WTC11 (cell line): Measurements from ENCODE around the gene FAM8A1. TPM values are rescaled to one million over a fixed set of nuclear protein-coding genes. Genes with fewer than 3 reads are reported as not detected.

ENCODE experiments used
- ATAC-seq: fragments of 200-7000 bp; cut with Tn5 transposase; 2 replicates; pipeline ENCODE4 v1.10.0; 2021; ENCODE audit warnings: mild to moderate bottlenecking, moderate library complexity
- CTCF ChIA-PET: fragments of 300-600 bp; sonication (Branson Sonifier 250); formaldehyde crosslinking; loops from one replicate; lab custom pipeline; 2021; ENCODE audit warnings: antibody characterized with exemption; lab: Charles Lee
- POLR2A ChIA-PET: fragments of 350-600 bp; sonication (Branson Sonifier 250); formaldehyde crosslinking; loops from one replicate; lab custom pipeline; 2021; ENCODE audit warnings: antibody characterized with exemption; lab: Charles Lee
- DNase-seq: peaks from one replicate; pipeline ENCODE4 v3.0.0; 2021; ENCODE audit warnings: low spot score
- H3K27ac Mint-ChIP-seq: 2 replicates; pipeline ENCODE4 v1.8.0; 2021; ENCODE audit warnings: mixed read lengths
- H3K27me3 Mint-ChIP-seq: 2 replicates; pipeline ENCODE4 v1.8.0; 2021; ENCODE audit warnings: low read depth, mild to moderate bottlenecking, moderate library complexity, mixed read lengths
- H3K36me3 Mint-ChIP-seq: 2 replicates; pipeline ENCODE4 v1.8.0; 2021; ENCODE audit warnings: mixed read lengths
- H3K4me1 Mint-ChIP-seq: 2 replicates; pipeline ENCODE4 v1.8.0; 2022; ENCODE audit warnings: mixed read lengths
- H3K4me3 Mint-ChIP-seq: 2 replicates; pipeline ENCODE4 v1.8.0; 2021; ENCODE audit warnings: mild to moderate bottlenecking, moderate library complexity, mixed read lengths
- H3K9me3 Mint-ChIP-seq: 2 replicates; pipeline ENCODE4 v1.8.0; 2021; ENCODE audit warnings: mixed read lengths
- ATF2 ChIP-seq: sonication (generic); formaldehyde crosslinking; IDR thresholded peaks from 2 replicates; pipeline ENCODE4 v1.8.1; 2022; ENCODE audit warnings: low read depth, missing genetic modification reagents, borderline replicate concordance
- E2F1 ChIP-seq: sonication (generic); formaldehyde crosslinking; IDR thresholded peaks from 2 replicates; pipeline ENCODE4 v1.8.0; 2022; ENCODE audit warnings: mild to moderate bottlenecking, missing genetic modification reagents
- ELF4 ChIP-seq: sonication (generic); formaldehyde crosslinking; IDR thresholded peaks from 2 replicates; pipeline ENCODE4 v1.8.1; 2022; ENCODE audit warnings: low read depth, mild to moderate bottlenecking, moderate library complexity, missing genetic modification reagents
- ERG ChIP-seq: fragments of 250-450 bp; sonication (Bioruptor Pico); IDR thresholded peaks from 2 replicates; pipeline ENCODE4 v1.8.0; 2021; ENCODE audit warnings: mild to moderate bottlenecking
- FOXK1 ChIP-seq: sonication (generic); formaldehyde crosslinking; IDR thresholded peaks from 2 replicates; pipeline ENCODE4 v1.8.0; 2022; ENCODE audit warnings: mild to moderate bottlenecking, moderate library complexity, missing genetic modification reagents
- GTF2I ChIP-seq: fragments of 250-450 bp; sonication (Bioruptor Pico); conservative IDR thresholded peaks from 2 replicates; pipeline ENCODE4 v1.4.0; 2021; ENCODE audit warnings: mild to moderate bottlenecking
- IRF1 ChIP-seq: sonication (generic); formaldehyde crosslinking; IDR thresholded peaks from 2 replicates; pipeline ENCODE4 v1.8.0; 2023; ENCODE audit warnings: missing genetic modification reagents
- KAT7 ChIP-seq: sonication (generic); formaldehyde crosslinking; IDR thresholded peaks from 2 replicates; pipeline ENCODE4 v1.8.1; 2023; ENCODE audit warnings: missing genetic modification reagents, mild to moderate bottlenecking, borderline replicate concordance
- MAX ChIP-seq: sonication (generic); formaldehyde crosslinking; IDR thresholded peaks from 2 replicates; pipeline ENCODE4 v1.8.0; 2022; ENCODE audit warnings: mild to moderate bottlenecking, missing genetic modification reagents
- MXD4 ChIP-seq: fragments of 250-450 bp; sonication (Bioruptor Pico); IDR thresholded peaks from 2 replicates; pipeline ENCODE4 v1.8.0; 2021; ENCODE audit warnings: mild to moderate bottlenecking, moderate library complexity, borderline replicate concordance
- NFATC4 ChIP-seq: fragments of 250-450 bp; sonication (Bioruptor Pico); IDR thresholded peaks from 2 replicates; pipeline ENCODE4 v1.9.0; 2021; ENCODE audit warnings: mild to moderate bottlenecking
- NFE2L1 ChIP-seq: sonication (generic); formaldehyde crosslinking; IDR thresholded peaks from 2 replicates; pipeline ENCODE4 v1.8.1; 2023; ENCODE audit warnings: missing genetic modification reagents
- PRRX2 ChIP-seq: fragments of 250-450 bp; sonication (Bioruptor Pico); IDR thresholded peaks from 2 replicates; pipeline ENCODE4 v1.8.0; 2021; ENCODE audit warnings: mild to moderate bottlenecking
- SMAD3 ChIP-seq: sonication (generic); formaldehyde crosslinking; IDR thresholded peaks from 2 replicates; pipeline ENCODE4 v1.8.0; 2022; ENCODE audit warnings: missing genetic modification reagents, mild to moderate bottlenecking, borderline replicate concordance
- STAT6 ChIP-seq: sonication (generic); formaldehyde crosslinking; conservative IDR thresholded peaks from 2 replicates; pipeline ENCODE4 v1.8.1; 2023; ENCODE audit warnings: mild to moderate bottlenecking, low read depth, missing genetic modification reagents, moderate library complexity
- TCF7 ChIP-seq: sonication (generic); formaldehyde crosslinking; IDR thresholded peaks from 2 replicates; pipeline ENCODE4 v1.8.0; 2022; ENCODE audit warnings: mild to moderate bottlenecking, low read depth, missing genetic modification reagents, moderate library complexity
- TEAD4 ChIP-seq: sonication (generic); formaldehyde crosslinking; IDR thresholded peaks from 2 replicates; pipeline ENCODE4 v1.8.0; 2022; ENCODE audit warnings: mild to moderate bottlenecking, missing genetic modification reagents
- TP53 ChIP-seq: sonication (generic); formaldehyde crosslinking; IDR thresholded peaks from 2 replicates; pipeline ENCODE4 v1.8.1; 2023; ENCODE audit warnings: mild to moderate bottlenecking, missing genetic modification reagents
- USF1 ChIP-seq: sonication (generic); formaldehyde crosslinking; IDR thresholded peaks from 2 replicates; pipeline ENCODE4 v1.8.0; 2022; ENCODE audit warnings: mild to moderate bottlenecking, missing genetic modification reagents
- ZBTB21 ChIP-seq: sonication (generic); formaldehyde crosslinking; IDR thresholded peaks from 2 replicates; pipeline ENCODE4 v1.8.1; 2023; ENCODE audit warnings: mild to moderate bottlenecking, missing genetic modification reagents, borderline replicate concordance
- ZNF121 ChIP-seq: sonication (generic); formaldehyde crosslinking; IDR thresholded peaks from 2 replicates; pipeline ENCODE4 v1.8.0; 2023; ENCODE audit warnings: missing genetic modification reagents
- ZNF138 ChIP-seq: sonication (generic); formaldehyde crosslinking; conservative IDR thresholded peaks from 2 replicates; pipeline ENCODE4 v1.8.1; 2022; ENCODE audit warnings: mild to moderate bottlenecking, moderate library complexity, missing genetic modification reagents
- ZNF232 ChIP-seq: sonication (generic); formaldehyde crosslinking; IDR thresholded peaks from 2 replicates; pipeline ENCODE4 v1.8.0; 2022; ENCODE audit warnings: mild to moderate bottlenecking, missing genetic modification reagents
- ZNF423 ChIP-seq: fragments of 250-450 bp; sonication (Bioruptor Pico); IDR thresholded peaks from 2 replicates; pipeline ENCODE4 v2.1.2; 2022; ENCODE audit warnings: mild to moderate bottlenecking, moderate library complexity
- ZNF671 ChIP-seq: fragments of 250-450 bp; sonication (Bioruptor Pico); IDR thresholded peaks from 2 replicates; pipeline ENCODE4 v1.8.0; 2021; ENCODE audit warnings: mild to moderate bottlenecking
- total RNA-seq: library from RNA; stranded (reverse); gene quantifications from 3 replicates; pipeline ENCODE4 v1.2.3, GENCODE V29; 2021

The FAM8A1 gene
- total RNA-seq, 1 experiment from 2014 or later, result 10.3 TPM

GRCh38 chr6:17588011-17588410 is 12.1 kb upstream of the FAM8A1 start:
- ChIA-PET CTCF (interaction anchor here (0.8 kb wide), 1 partner anchor 12 kb away, joined by 3 read pairs; the partner anchor contains the start of gene FAM8A1), POLR2A (no interaction called here)
- Mint-ChIP-seq H3K4me3 (no peak overlapping the region), H3K27me3 (no peaks in the 10 kb centered on the region), H3K9me3 (no peaks in the 10 kb centered on the region), H3K36me3 (no peaks in the 10 kb centered on the region), H3K27ac (no peak overlapping the region), H3K4me1 (no peaks in the 10 kb centered on the region)
- DNase-seq, result no peak
- no peak for TF ChIP-seq SMAD3 (CRISPR knock-in tag)
- no peak for TF ChIP-seq MAX (CRISPR knock-in tag)
- no peak for TF ChIP-seq NFATC4 (CRISPR knock-in tag)
- no peak for TF ChIP-seq ZNF671 (CRISPR knock-in tag)
- TF ChIP-seq STAT6 (CRISPR knock-in tag), result no peak
- TF ChIP-seq TCF7 (CRISPR knock-in tag), result no peak
- TF ChIP-seq ATF2 (CRISPR knock-in tag), result no peak
- TF ChIP-seq MXD4, result no peak
- no peak for ATAC-seq

- ChIA-PET POLR2A (interaction anchor here (1.0 kb wide), 1 partner anchor 10 kb away, joined by 4 read pairs; the partner anchor contains the start of gene FAM8A1), CTCF (interaction anchor here (0.6 to 1.0 kb wide), 4 partner anchors 10 to 422 kb away, joined by 3 to 6 read pairs (median 4); partner anchors contain the start of genes FAM8A1 and RBM24)
- Mint-ChIP-seq H3K36me3 (no peaks in the 10 kb centered on the region), H3K4me3 (no peak overlapping the region), H3K27me3 (no peaks in the 10 kb centered on the region), H3K27ac (no peak overlapping the region), H3K9me3 (no peaks in the 10 kb centered on the region), H3K4me1 (no peaks in the 10 kb centered on the region)
- TF ChIP-seq PRRX2 (CRISPR knock-in tag), result no peak
- no peak for TF ChIP-seq TEAD4 (CRISPR knock-in tag)
- no peak for TF ChIP-seq GTF2I (CRISPR knock-in tag)
- no peak for TF ChIP-seq USF1 (CRISPR knock-in tag)
- no peak for TF ChIP-seq ZBTB21 (CRISPR knock-in tag)
- TF ChIP-seq ZNF232, result no peak
- no peak for TF ChIP-seq MAX (CRISPR knock-in tag)
- no peak for TF ChIP-seq FOXK1
- no peak for TF ChIP-seq ZNF423
- no peak for TF ChIP-seq ZNF121 (CRISPR knock-in tag)
- TF ChIP-seq KAT7 (CRISPR knock-in tag), result no peak
- TF ChIP-seq ERG (CRISPR knock-in tag), result no peak
- no peak for TF ChIP-seq ELF4 (CRISPR knock-in tag)
- TF ChIP-seq E2F1 (CRISPR knock-in tag), result no peak
- no peak for TF ChIP-seq IRF1 (CRISPR knock-in tag)
- no peak for TF ChIP-seq TP53 (CRISPR knock-in tag)
- TF ChIP-seq ZNF138 (CRISPR knock-in tag), result no peak
- no peak for TF ChIP-seq NFE2L1 (CRISPR knock-in tag)
- DNase-seq (no peak), ATAC-seq (peak; percentile 63)
These were observed 10.6 kb upstream of the FAM8A1 start for GRCh38 chr6:17589406-17590096.
